HG03354 (cell line): Measurements from ENCODE around the gene TIMP3.

ENCODE experiments used
- ATAC-seq: cut with Tn5 transposase; IDR thresholded peaks from one replicate; pipeline ENCODE4 v1.9.1; 2021; ENCODE audit warnings: mild to moderate bottlenecking; ENCODE audit not compliant: unreplicated experiment, poor library complexity, severe bottlenecking

Gene TIMP3

DNA sequence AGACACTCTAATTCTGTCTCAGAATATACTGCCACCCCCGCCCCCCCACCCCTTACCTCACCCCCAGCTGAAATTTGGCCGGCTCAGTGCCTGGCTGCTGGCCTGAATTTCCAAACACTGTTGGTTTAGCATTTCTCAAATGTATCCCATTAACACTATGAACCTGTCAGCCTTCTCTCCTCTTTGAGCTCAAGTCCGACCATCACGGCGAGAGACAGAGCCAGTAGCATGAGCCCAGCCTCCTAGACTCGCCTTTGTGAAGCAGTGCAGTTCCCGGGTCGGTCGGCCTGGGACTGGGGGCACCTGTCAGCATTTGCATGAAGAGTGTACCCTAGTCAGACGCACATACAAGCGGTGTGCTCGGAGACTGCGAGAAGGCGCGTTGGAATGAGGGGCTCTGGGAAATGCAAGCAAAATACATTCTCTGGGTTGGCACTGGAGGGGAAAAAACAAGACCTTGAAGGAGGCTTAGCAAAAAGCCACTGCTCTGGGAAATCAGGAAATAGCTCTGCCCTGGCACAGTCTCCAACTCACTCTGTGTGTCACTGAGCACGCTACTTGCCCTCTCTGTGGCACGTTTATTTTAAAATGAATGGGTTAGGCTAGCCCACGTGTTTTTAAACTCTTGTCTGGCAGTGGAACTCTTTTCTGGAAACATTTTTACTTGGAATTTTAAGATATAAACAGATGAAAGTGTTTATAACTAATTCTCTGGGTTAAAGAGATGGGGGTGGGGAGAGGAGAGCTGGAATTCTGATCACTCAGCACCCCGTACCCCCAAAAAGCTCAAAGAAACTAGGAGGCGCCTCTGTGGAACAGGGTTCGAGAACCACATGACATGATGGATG is 108.3 kb downstream of the TIMP3 start:
- ATAC-seq: no peak

DNA sequence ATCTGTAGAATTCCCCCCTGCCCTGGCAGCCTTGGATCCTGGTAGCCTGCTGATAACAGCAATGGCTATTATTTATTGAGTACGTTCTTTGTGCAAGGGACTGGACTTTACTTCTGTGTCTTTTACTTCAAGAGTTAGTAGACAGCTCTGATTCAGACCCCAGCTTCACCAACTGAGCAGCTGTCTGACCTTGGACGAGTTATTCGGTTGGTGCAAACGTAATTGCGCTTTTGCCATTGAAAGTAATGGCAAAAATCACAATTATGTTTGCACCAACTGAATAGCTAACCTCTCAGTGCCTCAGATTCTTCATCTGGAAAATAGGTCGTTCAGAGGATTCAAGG is 108.9 kb downstream of the TIMP3 start:
- ATAC-seq: no peak

DNA sequence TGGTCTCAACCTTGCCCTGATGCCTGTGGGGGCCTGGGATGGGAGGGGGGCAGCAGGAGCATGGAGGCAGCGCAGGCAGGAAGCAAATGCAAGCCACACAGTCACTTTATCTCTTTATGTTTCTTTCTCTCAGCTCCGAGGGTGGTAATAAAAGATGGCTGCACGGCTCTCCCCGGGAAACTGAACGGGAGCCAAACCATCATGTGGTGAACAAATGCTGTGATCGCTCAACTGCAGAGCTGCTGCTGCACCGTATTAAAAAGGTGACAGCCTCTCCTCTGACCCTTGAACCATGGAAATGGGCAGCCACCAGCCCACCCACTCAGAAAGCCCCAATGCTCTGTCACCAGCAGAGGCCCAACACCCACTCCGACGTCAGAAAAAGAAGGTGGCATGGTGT is 110.0 kb downstream of the TIMP3 start:
- ATAC-seq: no peak
